ENCODE measurements around the gene APCDD1.

APCDD1 gene

DNA sequence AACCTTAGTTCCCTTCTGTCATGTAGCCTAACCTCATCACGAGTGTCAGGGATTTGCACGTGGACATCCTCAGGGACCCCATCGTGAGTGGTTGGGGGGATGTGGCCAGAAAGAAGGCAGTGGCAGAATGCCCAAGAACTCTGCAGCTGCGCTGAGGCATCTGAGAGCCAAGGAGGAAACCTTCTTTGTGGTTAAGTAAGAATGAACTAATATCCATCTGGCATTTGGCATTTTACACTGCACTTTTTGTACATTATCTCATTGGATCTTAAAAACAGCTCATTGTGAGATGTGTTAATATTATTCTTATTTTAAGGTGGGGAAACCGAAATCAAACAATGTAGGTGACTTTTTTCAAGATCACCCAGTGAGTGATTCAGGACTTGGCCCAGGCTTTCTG is 32.6 kb upstream of the APCDD1 start:
- TF ChIP-seq, protein P1, sequence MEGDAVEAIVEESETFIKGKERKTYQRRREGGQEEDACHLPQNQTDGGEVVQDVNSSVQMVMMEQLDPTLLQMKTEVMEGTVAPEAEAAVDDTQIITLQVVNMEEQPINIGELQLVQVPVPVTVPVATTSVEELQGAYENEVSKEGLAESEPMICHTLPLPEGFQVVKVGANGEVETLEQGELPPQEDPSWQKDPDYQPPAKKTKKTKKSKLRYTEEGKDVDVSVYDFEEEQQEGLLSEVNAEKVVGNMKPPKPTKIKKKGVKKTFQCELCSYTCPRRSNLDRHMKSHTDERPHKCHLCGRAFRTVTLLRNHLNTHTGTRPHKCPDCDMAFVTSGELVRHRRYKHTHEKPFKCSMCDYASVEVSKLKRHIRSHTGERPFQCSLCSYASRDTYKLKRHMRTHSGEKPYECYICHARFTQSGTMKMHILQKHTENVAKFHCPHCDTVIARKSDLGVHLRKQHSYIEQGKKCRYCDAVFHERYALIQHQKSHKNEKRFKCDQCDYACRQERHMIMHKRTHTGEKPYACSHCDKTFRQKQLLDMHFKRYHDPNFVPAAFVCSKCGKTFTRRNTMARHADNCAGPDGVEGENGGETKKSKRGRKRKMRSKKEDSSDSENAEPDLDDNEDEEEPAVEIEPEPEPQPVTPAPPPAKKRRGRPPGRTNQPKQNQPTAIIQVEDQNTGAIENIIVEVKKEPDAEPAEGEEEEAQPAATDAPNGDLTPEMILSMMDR (IDR thresholded peaks at IDR 0.05) = no peak
- H3K27ac ChIP-seq = no peak overlapping the region
- H3K4me1 ChIP-seq (ENCODE audit: control insufficient read depth in 1 of 2, insufficient read depth in 1 of 2, low read depth in 1 of 2, low read length in 1 of 2) = no peaks in the 10 kb centered on the region
- H3K4me3 ChIP-seq (ENCODE audit: low read depth in 1 of 2, low read length in 1 of 2) = no peak overlapping the region
- H3K36me3 ChIP-seq = no peaks in the 10 kb centered on the region
- no peaks in the 10 kb centered on the region for H3K9me3 ChIP-seq
- peaks cover 29% of the 10 kb centered on the region for H3K27me3 ChIP-seq

DNA sequence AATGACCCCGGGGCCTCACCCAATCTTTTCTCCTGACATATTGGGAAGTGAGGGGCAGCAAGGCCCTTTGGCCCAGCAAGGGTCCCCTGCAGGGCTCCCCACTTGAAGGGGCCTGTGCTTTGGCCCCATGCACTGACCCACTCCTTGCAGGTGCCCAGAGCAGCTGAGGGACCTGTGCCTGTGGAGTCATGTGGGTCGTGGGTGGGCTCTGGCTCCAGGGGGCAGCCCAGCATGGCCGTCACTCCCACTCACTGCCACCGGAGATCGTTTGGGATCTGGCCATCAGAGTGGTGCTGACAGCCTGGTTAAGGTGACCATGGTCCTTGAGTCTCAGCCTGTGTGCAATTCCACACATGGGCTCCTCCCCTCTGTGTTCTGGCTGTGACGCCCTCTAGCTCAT is 31.7 kb upstream of the APCDD1 start:
- no peak overlapping the region for H3K4me3 ChIP-seq (ENCODE audit: low read depth in 1 of 2, low read length in 1 of 2)
- no peak overlapping the region for H3K27ac ChIP-seq
- no peaks in the 10 kb centered on the region for H3K36me3 ChIP-seq
- no peaks in the 10 kb centered on the region for H3K9me3 ChIP-seq
- H3K4me1 ChIP-seq (ENCODE audit: control insufficient read depth in 1 of 2, insufficient read depth in 1 of 2, low read depth in 1 of 2, low read length in 1 of 2) = no peaks in the 10 kb centered on the region
- H3K27me3 ChIP-seq = peaks cover 29% of the 10 kb centered on the region
- TF ChIP-seq, protein P1 (IDR thresholded peaks at IDR 0.05) = no peak

DNA sequence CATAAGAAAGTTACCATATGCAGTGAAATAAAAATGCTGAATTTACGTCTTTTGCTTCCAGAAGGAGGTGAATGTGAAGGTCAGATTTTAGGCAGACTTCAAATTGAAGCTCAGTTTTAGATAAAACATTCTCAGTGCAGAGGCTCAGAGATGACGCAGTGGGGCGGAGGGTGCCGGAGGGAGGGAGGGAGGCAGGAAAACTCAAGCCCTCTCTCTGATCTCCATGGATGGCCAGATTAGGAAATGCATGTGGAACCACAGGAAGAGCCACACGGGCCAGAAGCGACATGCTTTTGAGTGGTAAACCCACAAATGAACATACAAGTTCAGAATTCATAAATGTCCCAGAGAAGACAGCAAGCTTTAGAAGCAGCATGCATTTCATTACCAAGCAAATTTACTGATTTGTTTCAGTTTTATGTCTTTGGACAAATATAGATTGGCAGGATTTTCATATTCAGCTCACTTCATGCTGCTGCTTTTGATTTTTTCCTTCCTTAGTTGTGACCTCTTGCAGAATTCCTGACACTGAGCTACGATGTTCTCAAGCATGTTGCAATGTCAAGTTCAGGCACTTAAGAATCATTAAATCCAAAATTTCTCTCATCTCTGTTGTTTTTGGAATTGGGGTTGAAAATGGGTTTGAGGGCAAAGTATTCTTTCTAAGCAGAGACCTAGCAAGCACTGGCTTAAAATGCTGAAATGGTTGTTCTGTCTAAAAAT is 29.7 kb upstream of the APCDD1 start:
- Histone ChIP-seq H3K4me1 (ENCODE audit: control insufficient read depth in 1 of 2, insufficient read depth in 1 of 2, low read depth in 1 of 2, low read length in 1 of 2) (no peaks in the 10 kb centered on the region), H3K27ac (no peak overlapping the region), H3K36me3 (no peaks in the 10 kb centered on the region), H3K27me3 (peaks cover 29% of the 10 kb centered on the region), H3K9me3 (no peaks in the 10 kb centered on the region), H3K4me3 (ENCODE audit: low read depth in 1 of 2, low read length in 1 of 2) (no peak overlapping the region)
- TF ChIP-seq, protein P1 (IDR thresholded peaks at IDR 0.05) = no peak

DNA sequence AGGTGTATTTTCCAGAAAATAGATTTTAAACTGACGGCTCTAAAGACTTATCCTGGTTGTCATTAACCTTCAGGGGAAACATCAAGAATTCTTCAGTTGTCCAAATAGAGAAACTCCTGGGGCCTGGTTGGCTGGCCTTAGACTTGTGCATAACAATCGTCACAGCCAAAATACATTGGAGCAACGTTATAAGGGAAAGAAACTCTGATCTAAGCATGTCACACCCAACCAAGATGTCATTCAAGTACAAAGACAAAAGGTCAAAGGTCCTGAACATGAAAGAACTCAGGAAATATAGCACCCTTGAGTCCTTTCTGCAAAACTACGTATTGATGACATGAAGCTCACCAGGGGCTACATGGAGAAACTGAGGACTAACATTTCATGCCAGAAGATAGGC is 23.8 kb upstream of the APCDD1 start:
- Histone ChIP-seq H3K4me1 (ENCODE audit: control insufficient read depth in 1 of 2, insufficient read depth in 1 of 2, low read depth in 1 of 2, low read length in 1 of 2) (no peaks in the 10 kb centered on the region), H3K9me3 (no peaks in the 10 kb centered on the region), H3K36me3 (no peaks in the 10 kb centered on the region), H3K27me3 (peaks cover 13% of the 10 kb centered on the region), H3K27ac (no peak overlapping the region), H3K4me3 (ENCODE audit: low read depth in 1 of 2, low read length in 1 of 2) (no peak overlapping the region)
- TF ChIP-seq, protein P1 (IDR thresholded peaks at IDR 0.05) = no peak

DNA sequence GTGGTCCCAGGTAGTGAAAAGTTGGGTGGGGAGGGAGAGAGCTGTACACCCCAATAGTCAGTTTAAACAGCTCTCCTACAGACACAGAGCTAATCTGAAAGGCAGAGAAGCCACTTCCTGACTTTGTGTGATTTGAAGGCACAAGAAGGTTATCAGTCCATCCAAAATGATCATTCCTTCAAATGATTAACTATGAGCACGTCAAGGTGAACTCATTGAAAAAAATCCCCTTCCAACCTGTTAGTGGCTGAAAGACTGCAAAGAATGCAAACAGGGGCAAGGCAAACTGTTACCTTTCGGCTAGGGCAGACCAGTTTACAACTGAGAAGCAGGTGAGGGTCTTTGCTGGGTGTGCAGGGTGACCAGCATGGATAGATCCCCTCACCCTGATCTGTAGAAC is 22.8 kb upstream of the APCDD1 start:
- no peak overlapping the region for H3K4me3 ChIP-seq (ENCODE audit: low read depth in 1 of 2, low read length in 1 of 2)
- no peaks in the 10 kb centered on the region for H3K4me1 ChIP-seq (ENCODE audit: control insufficient read depth in 1 of 2, insufficient read depth in 1 of 2, low read depth in 1 of 2, low read length in 1 of 2)
- no peak overlapping the region for H3K27ac ChIP-seq
- TF ChIP-seq, protein P1 (IDR thresholded peaks at IDR 0.05) = no peak
- no peaks in the 10 kb centered on the region for H3K9me3 ChIP-seq
- no peaks in the 10 kb centered on the region for H3K36me3 ChIP-seq
- H3K27me3 ChIP-seq = peaks cover 4% of the 10 kb centered on the region

Data from neutrophil (primary cell).